Panc1 (cell line): ENCODE measurements around the gene UGT1A8.

Experiments
- POLR2AphosphoS5 ChIP-seq: IDR thresholded peaks from 2 replicates; pipeline ENCODE4 v1.6.1; 2012; ENCODE audit warnings: mild to moderate bottlenecking, low read depth, low read length, moderate library complexity
- SIN3A ChIP-seq: IDR thresholded peaks from 2 replicates; pipeline ENCODE4 v1.6.1; 2012; ENCODE audit warnings: low read depth, mild to moderate bottlenecking, low read length, moderate library complexity, borderline replicate concordance; ENCODE audit not compliant: insufficient read depth
- TCF7L2 ChIP-seq: IDR thresholded peaks from 2 replicates; pipeline ENCODE4 v1.6.1; 2011; ENCODE audit warnings: mild to moderate bottlenecking, low read depth, low read length, inconsistent platforms
- TF ChIP-seq, protein P1 (sequence below): fragments of 450-650 bp; IDR thresholded peaks from 2 replicates; pipeline ENCODE4 v1.5.1; 2017; ENCODE audit warnings: mild to moderate bottlenecking
- TF ChIP-seq, protein P2 (sequence below), 2 experiments: IDR thresholded peaks; 2 replicates each; pipeline ENCODE4 v1.6.1; 2011 to 2012; ENCODE audit warnings: low read depth in 2 of 2, control low read depth in 1 of 2, low read length in 1 of 2, mild to moderate bottlenecking in 1 of 2, moderate library complexity in 1 of 2; ENCODE audit not compliant: insufficient read depth in 1 of 2

DNA sequence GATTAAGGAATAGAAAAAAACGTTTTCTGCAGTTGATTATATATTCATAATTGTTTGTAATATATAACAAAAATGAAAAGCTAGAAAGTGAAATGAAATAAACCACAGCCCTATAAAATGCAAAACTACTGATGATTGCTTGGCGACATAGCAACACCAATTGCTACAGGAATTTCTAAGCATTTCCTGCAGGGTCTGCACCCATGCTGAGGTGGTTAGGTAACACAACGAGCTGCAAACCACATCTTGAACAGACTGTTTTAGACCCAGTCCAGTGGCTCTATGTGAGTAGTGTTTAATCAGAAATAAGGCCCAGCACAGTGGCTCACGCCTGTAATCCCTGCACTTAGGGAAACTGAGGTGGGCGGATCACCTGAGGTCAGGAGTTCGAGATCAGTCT is 37.1 kb downstream of the UGT1A8 start:
- TF ChIP-seq, protein P1, sequence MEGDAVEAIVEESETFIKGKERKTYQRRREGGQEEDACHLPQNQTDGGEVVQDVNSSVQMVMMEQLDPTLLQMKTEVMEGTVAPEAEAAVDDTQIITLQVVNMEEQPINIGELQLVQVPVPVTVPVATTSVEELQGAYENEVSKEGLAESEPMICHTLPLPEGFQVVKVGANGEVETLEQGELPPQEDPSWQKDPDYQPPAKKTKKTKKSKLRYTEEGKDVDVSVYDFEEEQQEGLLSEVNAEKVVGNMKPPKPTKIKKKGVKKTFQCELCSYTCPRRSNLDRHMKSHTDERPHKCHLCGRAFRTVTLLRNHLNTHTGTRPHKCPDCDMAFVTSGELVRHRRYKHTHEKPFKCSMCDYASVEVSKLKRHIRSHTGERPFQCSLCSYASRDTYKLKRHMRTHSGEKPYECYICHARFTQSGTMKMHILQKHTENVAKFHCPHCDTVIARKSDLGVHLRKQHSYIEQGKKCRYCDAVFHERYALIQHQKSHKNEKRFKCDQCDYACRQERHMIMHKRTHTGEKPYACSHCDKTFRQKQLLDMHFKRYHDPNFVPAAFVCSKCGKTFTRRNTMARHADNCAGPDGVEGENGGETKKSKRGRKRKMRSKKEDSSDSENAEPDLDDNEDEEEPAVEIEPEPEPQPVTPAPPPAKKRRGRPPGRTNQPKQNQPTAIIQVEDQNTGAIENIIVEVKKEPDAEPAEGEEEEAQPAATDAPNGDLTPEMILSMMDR = no peak
- TF ChIP-seq SIN3A (no peak), POLR2AphosphoS5 (no peak), TCF7L2 (no peak)
- TF ChIP-seq, protein P2, sequence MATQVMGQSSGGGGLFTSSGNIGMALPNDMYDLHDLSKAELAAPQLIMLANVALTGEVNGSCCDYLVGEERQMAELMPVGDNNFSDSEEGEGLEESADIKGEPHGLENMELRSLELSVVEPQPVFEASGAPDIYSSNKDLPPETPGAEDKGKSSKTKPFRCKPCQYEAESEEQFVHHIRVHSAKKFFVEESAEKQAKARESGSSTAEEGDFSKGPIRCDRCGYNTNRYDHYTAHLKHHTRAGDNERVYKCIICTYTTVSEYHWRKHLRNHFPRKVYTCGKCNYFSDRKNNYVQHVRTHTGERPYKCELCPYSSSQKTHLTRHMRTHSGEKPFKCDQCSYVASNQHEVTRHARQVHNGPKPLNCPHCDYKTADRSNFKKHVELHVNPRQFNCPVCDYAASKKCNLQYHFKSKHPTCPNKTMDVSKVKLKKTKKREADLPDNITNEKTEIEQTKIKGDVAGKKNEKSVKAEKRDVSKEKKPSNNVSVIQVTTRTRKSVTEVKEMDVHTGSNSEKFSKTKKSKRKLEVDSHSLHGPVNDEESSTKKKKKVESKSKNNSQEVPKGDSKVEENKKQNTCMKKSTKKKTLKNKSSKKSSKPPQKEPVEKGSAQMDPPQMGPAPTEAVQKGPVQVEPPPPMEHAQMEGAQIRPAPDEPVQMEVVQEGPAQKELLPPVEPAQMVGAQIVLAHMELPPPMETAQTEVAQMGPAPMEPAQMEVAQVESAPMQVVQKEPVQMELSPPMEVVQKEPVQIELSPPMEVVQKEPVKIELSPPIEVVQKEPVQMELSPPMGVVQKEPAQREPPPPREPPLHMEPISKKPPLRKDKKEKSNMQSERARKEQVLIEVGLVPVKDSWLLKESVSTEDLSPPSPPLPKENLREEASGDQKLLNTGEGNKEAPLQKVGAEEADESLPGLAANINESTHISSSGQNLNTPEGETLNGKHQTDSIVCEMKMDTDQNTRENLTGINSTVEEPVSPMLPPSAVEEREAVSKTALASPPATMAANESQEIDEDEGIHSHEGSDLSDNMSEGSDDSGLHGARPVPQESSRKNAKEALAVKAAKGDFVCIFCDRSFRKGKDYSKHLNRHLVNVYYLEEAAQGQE (IDR thresholded peaks at IDR 0.05; ENCODE audit: insufficient read depth in 1 of 2, low read depth in 2 of 2, low read length in 1 of 2) = no peak
